Measurements from ENCODE around the gene BIRC6.

BIRC6 gene

DNA sequence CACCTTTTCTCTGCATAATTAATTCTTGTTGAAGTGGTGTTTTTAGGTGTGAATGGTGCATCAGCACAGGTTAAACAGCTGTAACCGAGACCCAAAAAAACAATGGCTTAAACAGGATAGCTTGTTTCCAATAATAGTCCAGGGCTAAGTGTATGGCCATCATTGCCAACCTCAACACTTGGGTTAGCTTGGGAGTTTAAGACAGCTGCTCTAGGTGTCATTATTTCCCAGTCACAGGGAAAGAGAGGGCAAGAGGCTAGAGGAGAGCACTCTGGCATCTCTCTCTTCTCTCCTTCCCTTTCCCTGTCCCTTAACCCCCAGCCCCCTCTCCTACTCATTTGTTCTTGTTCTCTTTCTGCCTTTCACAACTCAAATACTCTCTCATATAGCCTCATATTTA lies 21.1 kb downstream of the BIRC6 start:
- no peak for DNase-seq

DNA sequence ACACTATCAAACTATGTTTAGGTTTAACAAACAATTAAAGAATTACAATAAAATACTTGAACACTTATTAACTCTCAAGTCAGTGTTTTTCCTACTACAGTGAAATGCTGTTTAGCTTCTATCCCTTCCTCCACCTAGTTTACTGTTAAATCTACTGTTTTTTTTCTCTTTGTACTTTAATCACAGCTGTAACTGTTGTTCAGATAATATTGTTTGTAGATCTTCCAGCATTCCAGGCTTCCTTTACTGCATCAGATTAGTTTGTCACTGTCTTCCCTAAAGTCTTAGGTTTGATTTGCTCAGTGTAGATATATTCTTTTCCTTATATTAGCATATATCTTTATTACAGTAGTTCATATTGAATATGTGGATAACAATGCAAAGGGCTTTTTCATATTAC lies 22.5 kb downstream of the BIRC6 start:
- DNase-seq, result no peak

DNA sequence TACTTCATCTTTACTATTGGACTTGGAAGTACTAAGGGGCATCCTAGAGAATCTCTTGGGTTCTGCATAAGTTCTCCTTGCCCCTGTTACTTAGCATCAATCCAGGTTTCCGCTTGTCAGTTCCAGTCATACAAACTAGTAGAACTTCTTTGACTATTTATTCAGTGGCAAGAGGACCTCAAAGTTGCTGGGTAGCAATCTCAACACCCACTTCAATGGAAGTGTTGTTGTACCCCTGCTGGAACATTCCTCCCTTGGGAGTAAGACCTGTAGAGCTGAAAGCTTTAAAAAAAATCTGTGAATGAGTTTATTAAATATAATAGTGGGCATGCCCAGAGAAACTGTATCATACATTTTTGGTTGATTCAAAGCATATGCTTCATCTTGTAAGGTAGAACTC lies 27.0 kb downstream of the BIRC6 start:
- DNase-seq, result no peak

DNA sequence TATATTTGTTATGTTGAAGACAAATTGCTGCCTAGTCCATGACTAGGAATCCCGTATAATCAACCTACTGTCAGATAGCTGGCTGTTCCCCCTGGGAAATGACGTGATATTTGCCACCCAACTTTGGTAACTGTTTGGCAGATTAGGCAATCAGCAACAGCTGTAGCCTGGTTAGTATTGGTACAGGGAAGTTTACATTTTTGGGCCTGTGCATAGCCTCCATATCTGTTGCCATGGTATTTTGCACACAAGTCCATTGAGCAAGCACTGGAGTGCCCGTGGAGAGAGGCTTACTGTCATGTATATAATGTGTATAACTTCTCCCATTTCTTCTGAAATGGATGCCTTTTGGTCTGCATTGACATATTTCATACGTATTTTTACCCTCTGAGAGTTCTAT lies 27.7 kb downstream of the BIRC6 start:
- no peak for DNase-seq

DNA sequence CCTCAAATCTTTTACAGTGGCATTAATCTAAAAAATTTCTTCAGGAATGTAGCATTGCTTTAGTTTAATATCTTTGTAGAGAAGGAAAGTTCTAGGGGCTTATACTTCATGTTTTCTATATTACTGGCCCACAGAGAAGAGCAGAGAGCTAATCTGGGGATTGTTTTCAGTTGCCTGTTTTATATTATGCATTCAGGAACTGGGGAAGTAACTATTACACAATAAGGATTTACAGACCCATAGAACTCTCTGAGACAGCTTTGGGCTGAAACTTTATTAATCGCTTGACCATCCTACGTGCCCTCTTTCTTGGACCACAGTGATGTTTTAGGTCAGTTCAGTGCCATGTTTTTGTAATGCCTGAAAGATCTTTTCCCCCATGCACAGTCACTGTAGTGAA lies 29.9 kb downstream of the BIRC6 start:
- DNase-seq, result no peak

DNA sequence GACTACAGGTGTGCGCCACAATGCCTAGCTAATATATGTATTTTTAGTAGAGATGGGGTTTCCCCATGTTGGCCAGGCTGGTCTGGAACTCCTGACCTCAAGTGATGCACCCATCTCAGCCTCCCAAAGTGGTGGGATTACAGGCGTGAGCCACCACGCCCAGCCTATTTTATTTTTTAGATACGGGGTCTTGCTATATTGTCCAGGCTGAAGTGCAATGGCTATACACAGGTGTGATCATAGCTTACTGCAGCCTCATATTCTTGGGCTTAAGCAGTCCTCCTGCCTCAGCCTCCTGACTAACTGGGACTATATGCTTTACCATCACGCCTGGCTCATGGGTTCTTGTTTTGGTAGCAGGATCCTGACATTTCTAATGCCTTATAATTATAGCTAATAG lies 42.4 kb downstream of the BIRC6 start:
- no peak for DNase-seq

DNA sequence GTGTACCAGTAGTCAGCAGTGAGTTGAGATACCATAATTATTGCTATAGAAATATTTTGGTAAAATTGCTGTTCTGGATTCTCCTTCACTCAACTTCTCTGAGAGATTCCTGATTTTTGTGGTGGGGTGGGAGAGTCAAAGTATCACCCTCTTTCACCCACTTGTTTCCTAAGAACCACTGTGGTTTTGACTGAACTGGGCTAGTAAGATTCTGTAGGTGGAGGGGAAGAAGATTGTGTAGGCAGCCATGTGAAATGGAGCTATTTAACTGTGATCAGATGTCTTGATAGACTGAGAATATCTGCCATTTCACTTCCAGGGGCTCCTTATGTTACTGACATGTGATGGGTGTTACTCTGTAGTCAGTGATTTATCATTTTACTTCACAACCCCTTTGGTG lies 45.3 kb downstream of the BIRC6 start:
- DNase-seq, result no peak

DNA sequence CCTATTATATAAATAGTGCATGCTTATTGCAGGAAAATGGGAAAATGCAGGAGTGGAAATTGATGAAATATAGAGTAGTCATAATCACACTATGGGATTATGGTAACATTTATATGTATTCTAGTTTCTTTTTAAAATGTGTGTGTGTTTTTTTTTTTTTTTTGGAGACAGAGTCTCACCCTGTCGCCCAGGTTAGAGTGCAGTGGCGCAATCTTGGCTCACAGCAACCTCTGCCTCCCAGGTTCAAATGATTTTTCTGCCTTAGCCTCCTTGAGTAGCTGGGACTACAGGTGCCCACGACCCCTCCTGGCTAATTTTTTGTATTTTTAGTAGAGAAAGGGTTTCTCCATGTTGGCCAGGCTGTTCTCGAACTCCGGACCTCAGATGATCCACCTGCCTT lies 47.0 kb downstream of the BIRC6 start:
- DNase-seq, result no peak

DNA sequence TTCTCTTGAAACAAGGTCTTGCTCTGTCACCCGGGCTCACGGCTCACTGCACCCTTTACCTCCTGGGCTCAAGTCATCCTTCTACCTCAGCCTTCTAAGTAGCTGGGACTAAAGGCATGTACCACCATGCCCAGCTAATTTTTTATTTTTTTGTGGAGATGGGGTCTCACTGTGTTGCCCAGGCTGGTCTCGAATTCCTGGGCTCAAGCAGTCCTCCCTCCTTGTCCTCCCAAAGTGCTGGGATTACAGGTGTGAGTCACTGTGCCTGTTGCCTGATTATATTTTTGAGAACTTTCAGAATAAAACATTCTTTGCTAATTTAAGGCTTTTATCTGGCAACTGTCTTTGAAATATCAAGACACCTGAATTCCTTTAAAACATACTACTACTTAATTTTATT lies 47.9 kb downstream of the BIRC6 start:
- DNase-seq, result no peak

DNA sequence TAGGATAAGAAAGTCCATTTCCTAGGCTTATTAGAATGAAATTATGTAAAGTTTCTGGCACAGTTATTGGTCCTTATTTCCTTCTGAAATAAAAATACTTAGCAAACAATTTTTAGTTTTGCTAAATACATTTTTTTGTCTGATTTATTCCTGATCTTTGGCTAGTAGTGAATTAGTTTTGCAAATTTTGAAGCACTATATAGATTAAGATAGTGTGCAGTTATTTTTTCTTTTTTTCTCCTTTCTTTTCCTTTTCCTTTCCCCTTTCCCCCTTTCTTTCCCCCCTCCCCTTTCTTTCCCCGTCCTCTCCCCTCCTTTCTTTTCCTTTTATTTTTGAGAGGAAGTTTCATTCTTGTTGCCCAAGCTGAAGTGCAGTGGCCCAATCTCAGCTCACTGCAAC lies 59.7 kb downstream of the BIRC6 start:
- no peak for DNase-seq

DNA sequence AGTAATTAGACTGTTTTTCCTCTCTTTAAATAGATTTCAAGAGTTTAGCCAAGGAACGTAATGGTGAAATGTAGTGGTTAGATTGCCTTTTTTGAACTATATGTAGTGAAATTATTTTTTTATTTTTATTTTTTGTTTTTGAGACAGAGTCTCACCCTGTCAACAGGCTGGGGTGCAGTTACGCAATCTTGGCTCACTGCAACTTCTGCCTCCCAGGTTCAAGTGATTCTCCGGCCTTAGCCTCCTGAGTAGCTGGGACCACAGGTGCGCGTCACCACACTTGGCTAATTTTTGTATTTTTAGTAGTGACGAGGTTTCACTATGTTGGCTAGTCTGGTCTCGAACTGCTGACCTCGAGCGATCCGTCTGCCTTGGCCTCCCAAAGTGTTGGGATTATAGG lies 60.8 kb downstream of the BIRC6 start:
- no peak for DNase-seq

DNA sequence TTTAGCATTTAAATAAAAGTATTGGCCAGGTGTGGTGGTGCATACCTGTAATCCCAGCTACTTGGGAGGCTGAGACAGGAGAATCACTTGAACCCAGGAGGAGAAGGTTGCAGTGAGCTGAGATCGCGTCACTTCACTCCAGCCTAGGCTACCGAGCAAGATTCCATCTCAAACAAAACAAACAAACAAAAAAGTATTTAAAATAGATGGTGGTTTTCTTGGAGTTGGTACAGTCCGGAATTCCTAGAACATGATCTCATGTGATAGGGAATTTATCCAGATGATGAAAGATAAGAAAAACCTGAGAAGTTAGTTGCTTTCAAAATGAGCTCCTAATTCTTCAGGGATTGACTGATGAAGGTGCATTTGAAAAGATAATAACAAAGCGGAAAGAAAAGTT lies 62.0 kb downstream of the BIRC6 start:
- no peak for DNase-seq

DNA sequence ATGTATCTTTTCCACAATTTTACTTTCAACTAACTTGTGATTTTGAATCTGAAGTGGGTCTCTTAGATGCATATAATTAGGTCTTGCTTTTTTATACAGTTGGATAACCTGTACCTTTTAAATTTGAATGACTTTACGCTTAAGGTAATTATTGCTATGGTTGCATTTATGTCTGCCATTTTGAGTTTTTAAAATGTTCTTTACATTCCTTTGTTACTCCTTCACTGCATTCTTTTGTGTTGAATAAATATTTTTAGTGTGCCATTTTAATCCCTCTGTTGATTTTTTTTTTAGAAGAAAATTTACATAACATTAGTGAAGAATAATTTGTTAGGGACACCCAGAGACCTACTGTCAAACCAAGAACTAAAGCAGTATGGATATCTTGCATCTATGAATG lies 65.3 kb downstream of the BIRC6 start:
- DNase-seq, result no peak

DNA sequence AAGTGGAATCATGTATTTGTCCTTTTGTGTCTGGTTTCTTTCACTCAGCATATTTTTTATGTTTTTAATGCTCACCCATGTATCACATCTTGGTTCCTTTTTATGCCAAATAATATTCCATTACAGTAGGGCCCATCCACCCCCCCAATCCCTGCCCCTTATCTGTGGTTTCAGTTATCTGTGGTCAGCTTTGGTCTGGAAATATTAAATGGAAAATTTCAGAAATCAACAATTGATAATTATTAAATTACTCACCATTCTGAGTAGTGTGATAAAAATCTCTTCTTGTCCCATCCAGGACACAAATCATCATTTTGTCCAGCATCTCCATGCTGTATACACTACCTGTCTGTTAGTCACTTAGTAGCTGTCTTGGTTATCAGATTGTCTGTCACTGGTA lies 66.7 kb downstream of the BIRC6 start:
- DNase-seq, result no peak

DNA sequence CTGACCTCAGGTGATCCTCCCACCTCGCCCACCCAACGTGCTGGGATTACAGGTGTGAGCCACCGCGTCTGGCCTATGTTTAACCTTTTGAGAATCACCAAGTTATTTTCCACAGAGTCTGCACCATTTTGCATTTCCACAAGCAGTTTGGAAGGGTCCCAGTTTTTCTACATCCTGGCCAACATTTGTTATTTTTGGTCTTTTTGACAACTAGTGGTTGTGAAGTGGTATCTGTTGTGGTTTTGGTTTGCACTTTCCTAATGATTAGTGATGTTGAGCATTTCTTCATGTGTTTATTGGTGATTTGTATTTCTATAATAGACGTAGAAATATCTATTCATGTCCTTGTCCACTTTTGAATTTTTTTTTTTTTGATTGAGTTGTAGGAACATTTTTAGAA lies 67.9 kb downstream of the BIRC6 start:
- DNase-seq, result no peak

DNA sequence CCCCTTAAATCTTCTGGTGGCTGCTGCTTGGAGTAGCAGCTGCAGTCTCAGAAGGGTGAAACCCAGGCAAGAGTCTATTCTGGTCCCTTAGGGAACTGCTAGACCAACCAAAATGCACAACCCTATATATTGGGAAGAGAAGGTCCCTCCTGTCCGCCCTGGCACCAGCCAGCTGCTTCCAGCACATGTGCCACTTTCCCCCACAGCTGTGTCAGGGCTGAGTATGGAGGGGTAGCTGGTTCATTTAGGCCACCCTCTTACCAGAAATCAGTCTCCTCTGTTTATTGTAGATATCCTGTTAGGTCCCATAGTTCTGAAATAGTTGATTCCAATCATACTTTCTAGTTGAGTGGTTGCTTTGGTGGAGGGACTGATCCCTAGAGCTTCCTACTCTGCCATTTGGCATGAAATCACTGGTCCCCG lies 68.9 kb downstream of the BIRC6 start:
- DNase-seq, result no peak

DNA sequence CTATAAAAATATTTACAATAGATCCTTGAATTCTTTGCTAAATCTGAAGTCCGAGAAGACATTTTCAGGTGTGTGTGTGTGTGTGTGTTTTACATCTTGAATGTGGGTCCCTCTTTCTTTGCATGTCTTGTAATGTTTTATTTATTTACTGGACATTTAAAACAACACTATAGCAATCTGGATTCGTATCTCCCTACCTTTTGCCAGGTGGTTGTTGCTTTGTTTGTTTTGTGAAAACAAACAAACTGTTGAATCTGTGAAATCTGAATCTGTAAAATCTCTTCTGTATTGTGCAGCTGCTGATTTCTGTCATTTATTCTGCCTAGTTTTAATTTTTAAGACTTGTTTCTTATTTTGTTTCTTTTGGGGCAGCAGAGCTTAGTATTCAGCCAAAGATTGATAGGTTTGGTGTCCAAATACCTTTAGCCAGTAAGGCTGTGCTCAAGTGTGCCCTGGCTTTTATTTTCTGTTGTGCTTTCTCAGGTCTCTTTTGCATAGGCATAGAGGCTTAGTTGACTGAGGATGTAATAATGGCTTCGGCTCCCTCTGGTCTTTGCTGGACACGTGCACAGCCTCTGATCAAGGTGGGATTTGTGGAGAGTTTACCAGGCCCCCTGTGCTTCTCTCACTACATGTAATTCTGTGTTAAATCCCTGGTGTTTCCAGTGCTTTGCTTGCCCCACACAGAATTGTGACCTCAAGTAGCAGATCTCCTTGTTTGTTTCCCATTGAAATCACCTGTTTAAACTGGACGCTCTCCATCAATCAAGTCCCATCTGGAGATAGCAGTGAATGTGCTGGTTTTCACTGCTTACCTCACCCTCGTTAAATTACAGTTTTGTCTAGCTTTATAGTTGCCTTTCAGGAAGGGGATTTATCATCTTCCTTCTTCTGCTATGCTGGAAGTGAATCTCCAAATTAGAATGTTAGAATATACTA lies 71.1 kb downstream of the BIRC6 start:
- no peak for DNase-seq

DNA sequence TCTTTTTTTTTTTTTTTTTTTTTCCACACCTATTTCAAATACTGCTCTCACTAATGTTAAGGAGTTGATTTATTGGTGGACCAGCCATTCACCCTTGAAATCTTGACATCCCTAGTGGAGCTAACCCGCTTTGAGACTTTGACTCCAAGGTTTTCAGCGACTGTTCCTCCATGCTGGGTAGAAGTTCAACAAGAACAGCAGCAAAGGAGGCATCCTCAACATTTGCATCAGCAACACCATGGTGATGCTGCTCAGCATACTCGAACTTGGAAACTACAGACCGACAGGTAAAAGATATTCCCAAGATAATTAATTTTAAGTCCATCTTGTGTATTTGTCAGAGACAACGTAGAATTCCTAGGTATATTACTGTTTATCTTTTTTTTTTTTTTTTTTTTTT lies 74.0 kb downstream of the BIRC6 start:
- DNase-seq, result no peak

DNA sequence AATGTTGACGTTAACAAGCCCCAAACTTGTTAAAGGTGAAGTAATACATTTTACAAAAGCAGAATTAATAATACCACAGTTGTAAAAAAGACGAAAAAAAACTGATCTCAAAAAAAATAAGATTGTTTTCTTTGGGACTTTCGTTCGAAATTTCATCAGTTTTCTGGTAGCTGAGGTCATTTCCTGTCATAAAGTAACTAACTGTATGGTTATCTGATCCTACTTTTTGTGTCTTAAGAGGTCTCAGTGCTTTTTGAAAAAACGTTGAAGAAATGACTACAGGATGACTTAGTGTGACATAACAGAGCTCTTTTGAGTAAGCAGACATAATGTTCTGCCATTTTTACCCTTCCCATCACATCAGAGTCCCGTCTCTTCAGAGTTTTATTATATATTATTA lies 79.3 kb downstream of the BIRC6 start:
- no peak for DNase-seq

DNA sequence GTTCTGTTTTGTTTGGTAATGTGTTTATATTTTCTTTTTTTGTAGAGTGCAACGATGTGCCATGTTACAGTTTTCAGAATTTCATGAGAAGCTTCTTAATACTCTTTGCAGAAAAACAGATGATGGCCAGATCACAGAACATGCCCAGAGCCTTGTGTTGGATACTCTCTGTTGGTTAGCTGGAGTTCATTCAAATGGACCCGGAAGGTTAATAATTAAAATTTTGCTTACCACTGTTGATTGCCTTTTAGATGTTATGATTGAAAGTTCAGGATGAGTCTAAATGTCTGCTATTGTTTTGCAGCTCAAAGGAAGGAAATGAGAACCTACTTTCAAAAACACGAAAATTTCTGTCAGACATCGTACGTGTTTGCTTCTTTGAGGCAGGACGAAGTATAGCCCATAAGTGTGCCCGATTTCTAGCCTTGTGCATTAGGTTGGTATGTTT lies 85.2 kb downstream of the BIRC6 start:
- no peak for DNase-seq

DNA sequence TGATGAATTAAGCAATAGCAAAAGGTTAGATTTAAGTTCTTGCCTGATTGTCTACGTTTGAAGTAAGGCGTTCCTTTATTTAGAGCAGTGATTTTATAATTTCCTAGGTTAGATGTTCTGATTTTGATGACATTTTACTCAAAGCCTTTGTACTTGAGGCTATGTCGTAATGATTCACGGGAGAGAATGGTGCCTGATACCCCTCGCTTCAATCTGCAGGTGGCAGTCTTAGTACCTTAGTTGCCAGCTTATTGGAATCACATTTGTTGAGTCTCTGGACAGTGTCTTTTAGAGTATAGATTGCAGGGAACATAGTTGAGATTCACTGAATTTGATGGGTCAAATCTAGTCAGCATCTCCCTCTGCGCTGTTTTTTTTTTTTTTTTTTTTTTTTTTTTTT lies 89.5 kb downstream of the BIRC6 start:
- no peak for DNase-seq

DNA sequence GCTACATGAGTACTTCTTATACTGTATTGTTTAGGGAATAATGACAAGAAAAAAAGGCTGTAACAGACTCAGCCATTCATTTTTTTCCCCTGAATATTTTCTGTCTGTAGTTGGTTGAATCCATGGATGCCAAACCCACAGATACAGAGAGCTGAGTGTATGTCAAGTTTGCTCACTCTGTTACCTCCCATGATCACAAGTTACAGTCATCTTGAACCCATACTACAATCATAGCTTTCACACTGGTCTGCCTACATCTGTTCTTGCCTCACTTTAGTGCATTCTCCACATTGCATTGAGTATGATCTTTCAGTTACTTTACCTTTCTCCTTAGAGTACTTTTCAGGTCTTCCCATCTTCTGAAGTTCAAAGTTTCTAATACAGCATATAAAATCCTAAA lies 94.0 kb downstream of the BIRC6 start:
- no peak for DNase-seq

DNA sequence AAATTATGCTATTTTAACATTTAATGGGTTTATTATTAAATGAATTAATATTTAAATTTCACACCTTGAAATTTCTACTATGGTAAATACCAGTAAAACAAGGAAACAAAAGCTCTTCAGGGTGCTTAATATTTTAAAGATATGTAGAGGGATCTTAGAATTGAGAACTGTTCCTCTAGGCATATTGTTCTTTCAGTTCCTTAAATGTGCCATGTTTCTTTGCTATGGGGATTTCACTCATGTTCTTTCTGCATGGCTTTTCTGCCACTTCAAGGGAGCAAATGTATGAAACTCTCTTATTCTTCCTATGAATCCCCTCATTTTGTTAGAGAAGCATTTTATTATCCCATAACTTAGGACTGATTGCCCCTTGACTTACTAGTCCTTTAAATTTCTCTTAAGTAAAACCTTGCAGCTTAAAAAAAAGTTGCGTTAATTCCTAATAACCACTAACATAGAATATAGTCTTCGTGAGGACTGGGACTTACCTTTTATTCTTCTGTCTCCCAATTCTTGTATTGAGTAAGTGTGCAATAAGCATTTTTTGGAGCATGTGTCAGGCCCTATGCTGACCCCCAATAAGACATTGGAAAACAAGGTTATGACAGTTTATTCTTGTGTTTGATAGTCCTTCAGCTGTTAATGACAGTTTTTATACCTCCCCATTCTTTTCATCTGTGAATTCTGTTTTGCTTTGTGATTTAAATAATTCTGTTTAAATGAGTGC lies 95.7 kb downstream of the BIRC6 start:
- DNase-seq, result no peak

Data from NCI-H2171 (cell line).